ENCODE measurements around the gene MEST.

DNA sequence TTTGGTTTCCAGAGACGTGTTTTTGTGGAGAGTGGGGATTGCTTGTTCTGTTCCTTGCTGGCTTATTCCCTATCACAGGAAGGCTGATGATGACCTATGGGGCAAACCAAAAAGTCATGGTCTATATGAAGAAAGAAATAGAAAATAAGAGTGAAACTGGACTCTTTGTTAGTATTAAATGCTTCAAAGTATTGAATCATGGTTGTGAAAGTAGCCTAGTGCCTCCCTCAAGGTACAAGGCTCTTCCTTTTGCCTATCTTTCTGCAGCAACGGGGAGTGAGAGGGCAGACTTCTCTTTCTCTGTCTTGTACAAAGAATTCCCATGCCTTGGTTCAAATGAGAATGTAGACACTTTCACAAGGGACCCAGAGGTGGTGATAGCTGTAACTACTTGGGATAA lies 9.0 kb downstream of the MEST start:
- TF ChIP-seq, protein P1, sequence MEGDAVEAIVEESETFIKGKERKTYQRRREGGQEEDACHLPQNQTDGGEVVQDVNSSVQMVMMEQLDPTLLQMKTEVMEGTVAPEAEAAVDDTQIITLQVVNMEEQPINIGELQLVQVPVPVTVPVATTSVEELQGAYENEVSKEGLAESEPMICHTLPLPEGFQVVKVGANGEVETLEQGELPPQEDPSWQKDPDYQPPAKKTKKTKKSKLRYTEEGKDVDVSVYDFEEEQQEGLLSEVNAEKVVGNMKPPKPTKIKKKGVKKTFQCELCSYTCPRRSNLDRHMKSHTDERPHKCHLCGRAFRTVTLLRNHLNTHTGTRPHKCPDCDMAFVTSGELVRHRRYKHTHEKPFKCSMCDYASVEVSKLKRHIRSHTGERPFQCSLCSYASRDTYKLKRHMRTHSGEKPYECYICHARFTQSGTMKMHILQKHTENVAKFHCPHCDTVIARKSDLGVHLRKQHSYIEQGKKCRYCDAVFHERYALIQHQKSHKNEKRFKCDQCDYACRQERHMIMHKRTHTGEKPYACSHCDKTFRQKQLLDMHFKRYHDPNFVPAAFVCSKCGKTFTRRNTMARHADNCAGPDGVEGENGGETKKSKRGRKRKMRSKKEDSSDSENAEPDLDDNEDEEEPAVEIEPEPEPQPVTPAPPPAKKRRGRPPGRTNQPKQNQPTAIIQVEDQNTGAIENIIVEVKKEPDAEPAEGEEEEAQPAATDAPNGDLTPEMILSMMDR (IDR thresholded peaks at IDR 0.05), result no peak
- TF ChIP-seq POLR2A (IDR thresholded peaks at IDR 0.05), result no peak

All from right lobe of liver (tissue), 4 donors.